ENCODE measurements around the gene INPP5D.
"Not testable (repeated sequence)": the region's sequence is repeated elsewhere in the genome, so short reads cannot be mapped to it uniquely, and the experiment has no call there.

INPP5D gene

GRCh38 chr2:233197022-233197421 is 136.9 kb downstream of the INPP5D start:
- Histone ChIP-seq H3K9ac (ENCODE audit: low read length) (no peak overlapping the region), H3K9me3 (ENCODE audit: insufficient read depth, low read length) (no peaks in the 10 kb centered on the region), H4K20me1 (ENCODE audit: low read depth, low read length) (no peaks in the 10 kb centered on the region), H3F3A (ENCODE audit: insufficient read depth) (no peaks in the 10 kb centered on the region), H3K9me2 (replicated peaks; ENCODE audit: insufficient read depth, low read length) (no peaks in the 10 kb centered on the region), H2AFZ (ENCODE audit: low read depth, low read length, severe bottlenecking) (no peak overlapping the region), H3K4me3 (ENCODE audit: insufficient read depth, low read length, poor library complexity, severe bottlenecking) (no peak overlapping the region), H3K4me2 (ENCODE audit: low read depth, low read length, poor library complexity, severe bottlenecking) (no peak overlapping the region), H3K36me3 (ENCODE audit: low read length) (peaks cover 3% of the 10 kb centered on the region; the same call in 1 of the 2 replicates), H3K79me2 (ENCODE audit: insufficient read depth, low read length) (no peaks in the 10 kb centered on the region), H3K27ac (ENCODE audit: low read depth, low read length) (no peak overlapping the region), H3K27me3 (ENCODE audit: low read length) (no peaks in the 10 kb centered on the region)
- TF ChIP-seq CTCF (IDR thresholded peaks at IDR 0.05; ENCODE audit: insufficient read depth, low read length, poor library complexity, severe bottlenecking) (no peak), EZH2phosphoT487 (conservative IDR thresholded peaks at IDR 0.05; ENCODE audit: low read length) (no peak)

GRCh38 chr2:233198026-233198425 is 137.9 kb downstream of the INPP5D start:
- Histone ChIP-seq H3K27ac (ENCODE audit: low read depth, low read length) (no peak overlapping the region), H4K20me1 (ENCODE audit: low read depth, low read length) (no peaks in the 10 kb centered on the region), H3K79me2 (ENCODE audit: insufficient read depth, low read length) (no peaks in the 10 kb centered on the region), H3K9ac (ENCODE audit: low read length) (no peak overlapping the region), H3K36me3 (ENCODE audit: low read length) (no peaks in the 10 kb centered on the region), H3K9me3 (ENCODE audit: insufficient read depth, low read length) (no peaks in the 10 kb centered on the region), H3K4me2 (ENCODE audit: low read depth, low read length, poor library complexity, severe bottlenecking) (no peak overlapping the region), H3K9me2 (replicated peaks; ENCODE audit: insufficient read depth, low read length) (no peaks in the 10 kb centered on the region), H3K4me3 (ENCODE audit: insufficient read depth, low read length, poor library complexity, severe bottlenecking) (no peak overlapping the region), H2AFZ (ENCODE audit: low read depth, low read length, severe bottlenecking) (no peak overlapping the region), H3F3A (ENCODE audit: insufficient read depth) (no peaks in the 10 kb centered on the region), H3K27me3 (ENCODE audit: low read length) (no peaks in the 10 kb centered on the region)
- TF ChIP-seq CTCF (IDR thresholded peaks at IDR 0.05; ENCODE audit: insufficient read depth, low read length, poor library complexity, severe bottlenecking) (no peak), EZH2phosphoT487 (conservative IDR thresholded peaks at IDR 0.05; ENCODE audit: low read length) (no peak)

- no peak overlapping the region for H3K27ac ChIP-seq (ENCODE audit: low read depth, low read length)
- H3K4me3 ChIP-seq (ENCODE audit: insufficient read depth, low read length, poor library complexity, severe bottlenecking), result no peak overlapping the region
- no peaks in the 10 kb centered on the region for H3K27me3 ChIP-seq (ENCODE audit: low read length)
- H3K36me3 ChIP-seq (ENCODE audit: low read length), result no peaks in the 10 kb centered on the region
- no peaks in the 10 kb centered on the region for H3K79me2 ChIP-seq (ENCODE audit: insufficient read depth, low read length)
- no peak for TF ChIP-seq CTCF (IDR thresholded peaks at IDR 0.05; ENCODE audit: insufficient read depth, low read length, poor library complexity, severe bottlenecking)
- no peak for TF ChIP-seq EZH2phosphoT487 (conservative IDR thresholded peaks at IDR 0.05; ENCODE audit: low read length)
- no peak overlapping the region for H3K9ac ChIP-seq (ENCODE audit: low read length)
- H2AFZ ChIP-seq (ENCODE audit: low read depth, low read length, severe bottlenecking), result no peak overlapping the region
- H3F3A ChIP-seq (ENCODE audit: insufficient read depth), result no peaks in the 10 kb centered on the region
- H3K9me3 ChIP-seq (ENCODE audit: insufficient read depth, low read length), result no peaks in the 10 kb centered on the region
- H3K4me2 ChIP-seq (ENCODE audit: low read depth, low read length, poor library complexity, severe bottlenecking), result no peak overlapping the region
- no peaks in the 10 kb centered on the region for H3K9me2 ChIP-seq (replicated peaks; ENCODE audit: insufficient read depth, low read length)
- no peaks in the 10 kb centered on the region for H4K20me1 ChIP-seq (ENCODE audit: low read depth, low read length)
Measured at GRCh38 chr2:233199870-233200269, 139.7 kb downstream of the INPP5D start.

GRCh38 chr2:233200790-233201189 is 140.6 kb downstream of the INPP5D start:
- not testable (repeated sequence) for H3K36me3 ChIP-seq (ENCODE audit: low read length); H3K4me3 ChIP-seq (ENCODE audit: insufficient read depth, low read length, poor library complexity, severe bottlenecking); H3K27ac ChIP-seq (ENCODE audit: low read depth, low read length); H3K9me2 ChIP-seq (replicated peaks; ENCODE audit: insufficient read depth, low read length); H4K20me1 ChIP-seq (ENCODE audit: low read depth, low read length); H3K27me3 ChIP-seq (ENCODE audit: low read length); H3K4me2 ChIP-seq (ENCODE audit: low read depth, low read length, poor library complexity, severe bottlenecking); H3F3A ChIP-seq (ENCODE audit: insufficient read depth); H3K79me2 ChIP-seq (ENCODE audit: insufficient read depth, low read length); H2AFZ ChIP-seq (ENCODE audit: low read depth, low read length, severe bottlenecking); H3K9me3 ChIP-seq (ENCODE audit: insufficient read depth, low read length); H3K9ac ChIP-seq (ENCODE audit: low read length)

All from SU-DHL-6 (cell line).